Right lung (tissue), 5 donors: ENCODE results near the gene SH3TC1. TPM values are rescaled to one million over a fixed set of nuclear protein-coding genes. Genes with fewer than 3 reads are reported as not detected.
A peak's percentile ranks its signal among the peaks of the same experiment; 100 is the strongest.

Source experiments
- DNase-seq, 2 donors: peaks; one replicate each; pipeline ENCODE4 v3.0.0-alpha.2; 2013
- polyA plus RNA-seq, 5 donors: library from polyadenylated mRNA; unstranded; fragments of 120-200 nt; gene quantifications; one replicate each; pipeline versions ENCODE4 v1.2.1 to v1.2.3, GENCODE V29; 2013; ENCODE audit warnings: inconsistent platforms in 1 of 5, low replicate concordance in 1 of 5; ENCODE audit not compliant: insufficient read length in 5 of 5, insufficient read depth in 1 of 5

SH3TC1 gene
- polyA plus RNA-seq, 5 donors = 20.3 to 28.6 (median 25.3) TPM

DNA sequence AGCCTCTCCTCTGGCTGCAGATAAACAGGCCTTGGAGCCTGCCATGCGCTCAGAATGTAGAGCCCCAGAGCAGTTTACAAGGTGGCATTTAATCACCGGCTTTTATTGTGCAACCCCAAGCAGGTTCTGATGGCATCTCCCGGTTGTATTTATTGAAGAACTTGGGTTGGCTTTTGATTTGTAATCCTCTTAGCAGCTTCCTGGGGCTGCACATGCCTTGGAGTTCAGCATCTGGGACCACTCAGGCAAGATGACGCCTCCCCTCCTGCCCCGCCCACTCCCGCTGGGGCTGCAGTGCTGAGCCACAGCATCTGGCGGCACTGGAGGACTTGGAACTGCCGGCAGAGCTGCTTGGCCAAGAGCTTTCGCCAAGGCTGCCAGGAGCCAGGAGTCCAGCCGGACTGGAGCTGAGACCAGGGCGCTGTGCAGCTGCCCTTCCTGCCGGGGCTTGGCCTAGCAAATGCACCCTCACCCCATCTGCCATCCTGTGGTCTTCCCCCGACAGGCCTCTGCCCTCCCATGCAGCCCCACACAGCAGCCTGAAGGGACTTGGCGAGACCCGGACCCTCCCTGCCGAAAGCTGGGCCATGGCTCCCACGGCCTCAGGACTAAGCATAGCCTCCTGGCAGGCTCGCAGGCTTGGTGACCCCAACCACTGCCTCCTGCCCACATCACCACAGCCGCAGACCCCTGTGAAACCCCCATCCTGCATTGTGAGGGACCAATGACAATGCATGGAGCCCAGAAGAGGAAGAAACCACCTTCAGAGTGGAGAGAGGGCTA is 75.9 kb downstream of the SH3TC1 start:
- peak; percentile 91 to 95 for DNase-seq

GRCh38 chr4:8275548-8275910 is 76.4 kb downstream of the SH3TC1 start:
- no peak for DNase-seq

- DNase-seq = no peak
Measured at GRCh38 chr4:8276358-8277240, 77.5 kb downstream of the SH3TC1 start.

DNA sequence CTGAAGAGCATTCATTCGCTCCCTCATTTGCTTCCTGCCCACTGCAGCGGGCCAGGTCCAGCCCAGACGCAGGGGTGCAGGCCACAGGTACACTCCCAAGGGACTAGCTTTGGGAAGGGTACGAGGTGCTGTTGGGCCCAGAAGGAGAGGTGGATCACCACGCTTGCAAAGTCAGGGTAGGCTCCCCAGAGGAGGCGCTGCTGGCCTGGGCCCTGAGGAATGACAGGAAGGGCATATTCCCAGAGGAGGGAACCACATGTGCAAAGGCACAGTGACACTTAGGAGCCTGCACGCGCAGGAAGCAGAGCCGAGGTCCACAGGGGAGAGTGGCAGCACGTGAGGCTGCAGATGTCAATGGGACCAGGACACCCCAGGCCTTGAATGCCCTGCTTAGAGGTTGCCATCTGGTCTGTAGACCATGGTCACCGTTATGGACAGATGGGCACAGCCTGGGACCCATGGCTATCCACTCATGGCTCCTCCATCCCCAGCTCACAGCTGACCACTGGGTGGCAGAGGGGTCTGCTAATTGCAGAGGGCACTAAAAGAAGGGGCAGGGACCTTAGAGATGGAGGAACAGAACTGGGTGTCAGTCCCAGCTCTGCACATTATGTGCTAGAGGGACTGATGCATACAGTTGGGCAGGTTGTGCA is 78.4 kb downstream of the SH3TC1 start:
- no peak for DNase-seq

- no peak for DNase-seq
Measured at GRCh38 chr4:8278009-8278395, 78.9 kb downstream of the SH3TC1 start.

GRCh38 chr4:8278421-8279287 is 79.6 kb downstream of the SH3TC1 start:
- DNase-seq = peak in 1 of 2 donors; percentile 38

DNA sequence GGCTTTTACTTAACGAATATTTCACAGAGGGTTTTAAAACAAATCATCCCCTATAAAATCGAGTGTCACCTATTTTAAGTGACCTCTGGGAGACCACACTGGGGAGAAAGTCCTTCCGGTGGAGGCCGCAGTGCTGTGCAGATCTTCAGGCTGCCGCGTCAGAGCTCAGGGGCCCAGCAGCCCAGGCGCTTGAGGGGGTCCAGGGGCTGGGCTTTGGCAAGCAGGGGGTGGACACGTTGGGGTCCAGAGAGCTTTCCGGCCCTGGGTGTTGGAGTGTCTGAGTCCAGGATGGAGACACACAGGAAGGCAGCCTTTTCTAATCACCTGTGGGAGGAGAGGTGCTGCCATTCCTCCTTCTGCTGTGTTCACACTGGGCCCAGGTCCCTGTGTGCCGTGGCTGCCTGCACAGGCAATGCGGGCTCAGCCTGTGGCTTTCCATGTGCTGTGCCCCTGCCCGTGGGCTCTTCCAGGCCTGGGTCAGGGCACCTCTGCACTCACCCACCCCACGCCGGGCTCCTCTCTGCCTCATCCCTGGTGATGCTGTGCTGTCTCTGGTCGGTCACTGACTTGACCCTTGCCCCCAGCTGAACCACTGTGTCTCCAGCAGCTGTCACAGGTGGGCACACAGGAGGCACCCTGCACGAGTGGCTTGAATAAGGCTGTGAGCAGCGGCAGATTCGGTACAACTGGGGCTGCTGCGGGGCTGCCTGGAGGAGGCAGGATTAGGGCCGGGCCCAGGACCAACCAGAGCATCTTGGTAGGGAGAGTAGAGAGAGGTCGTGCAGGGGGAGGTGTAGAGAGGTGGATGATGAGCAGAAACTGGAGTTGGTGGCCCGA is 80.4 kb downstream of the SH3TC1 start:
- no peak for DNase-seq

DNA sequence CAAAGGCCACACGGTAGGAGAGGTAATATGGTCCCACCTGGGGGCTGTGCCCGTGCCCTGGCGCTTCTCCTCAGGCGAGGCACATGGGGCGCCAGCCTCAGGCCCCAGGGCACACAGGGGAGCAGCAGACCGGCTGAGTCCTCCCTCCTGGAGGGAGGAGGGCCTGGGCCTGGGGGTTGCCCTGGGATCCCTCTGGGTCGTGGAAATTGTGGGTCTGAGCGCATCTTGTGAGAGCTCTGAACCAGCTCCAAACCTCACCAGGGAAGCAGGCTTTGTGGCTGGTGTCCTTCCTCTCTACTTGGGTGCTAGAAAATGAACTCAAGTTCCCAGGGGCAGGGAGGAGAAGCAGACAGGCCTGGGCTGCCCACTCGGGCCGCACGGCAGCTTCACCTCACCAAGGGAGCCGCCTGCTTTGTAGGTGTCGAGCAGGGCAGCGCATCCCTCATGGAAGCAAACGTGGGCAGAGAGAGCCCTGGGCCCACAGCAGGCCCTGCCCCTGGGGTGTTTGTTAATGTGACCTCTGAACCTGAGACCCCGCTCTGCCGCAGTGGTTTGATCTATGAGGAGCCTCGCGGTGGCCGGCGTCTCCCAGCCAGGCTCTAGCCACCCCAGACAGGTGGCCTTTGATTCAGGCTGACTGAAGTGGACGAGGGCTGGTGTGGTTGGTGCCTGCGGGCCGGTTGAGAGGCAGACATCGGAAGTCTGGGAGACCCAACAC is 81.2 kb downstream of the SH3TC1 start:
- no peak for DNase-seq

- DNase-seq = no peak
Measured at GRCh38 chr4:8280876-8281440, 81.9 kb downstream of the SH3TC1 start.

GRCh38 chr4:8281519-8282133 is 82.5 kb downstream of the SH3TC1 start:
- DNase-seq = peak; percentile 67 to 68

DNA sequence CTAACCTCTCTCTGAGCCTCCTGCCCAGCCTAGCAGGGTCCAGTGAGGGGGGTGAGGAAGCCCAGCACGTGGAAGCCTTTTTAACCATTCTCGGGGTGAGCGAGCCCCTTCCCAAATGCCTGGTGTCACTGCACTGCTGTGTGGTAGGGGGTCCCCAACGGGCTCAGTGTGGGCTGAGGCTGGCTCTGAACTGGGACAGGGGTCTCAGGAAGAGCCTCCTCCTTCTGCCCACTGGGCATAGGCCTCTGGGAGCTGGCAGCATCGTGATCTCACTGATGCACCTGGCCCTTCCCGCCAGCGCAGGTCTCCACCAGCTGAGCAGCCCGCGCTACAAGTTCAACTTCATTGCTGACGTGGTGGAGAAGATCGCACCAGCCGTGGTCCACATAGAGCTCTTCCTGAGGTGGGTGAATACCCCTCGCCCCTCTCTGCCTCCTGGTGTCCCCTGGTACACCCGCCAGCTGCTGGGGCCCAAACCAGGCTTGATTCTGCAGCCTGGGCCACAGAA is 83.1 kb downstream of the SH3TC1 start:
- no peak for DNase-seq

GRCh38 chr4:8282742-8283141 is 83.7 kb downstream of the SH3TC1 start:
- DNase-seq = no peak

DNA sequence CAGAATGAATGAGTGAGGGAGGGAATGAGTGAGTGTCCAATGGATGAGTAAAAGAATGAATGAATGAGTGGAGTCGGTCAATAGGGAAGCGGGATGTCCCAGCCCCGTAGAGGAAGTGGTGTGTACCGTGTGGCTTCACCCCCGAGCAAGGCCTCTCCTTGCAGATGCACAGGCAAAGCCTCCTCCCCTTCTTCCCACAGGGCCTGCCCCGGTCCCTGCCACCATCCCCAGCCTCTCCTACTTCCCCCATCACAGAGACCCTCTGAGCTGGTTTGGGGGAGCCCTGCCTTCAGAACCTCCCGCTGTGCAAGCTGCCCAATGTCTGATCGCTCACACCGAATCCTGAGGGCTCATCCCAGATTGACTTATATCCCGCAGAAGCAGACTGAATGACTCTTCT is 84.1 kb downstream of the SH3TC1 start:
- no peak for DNase-seq

DNA sequence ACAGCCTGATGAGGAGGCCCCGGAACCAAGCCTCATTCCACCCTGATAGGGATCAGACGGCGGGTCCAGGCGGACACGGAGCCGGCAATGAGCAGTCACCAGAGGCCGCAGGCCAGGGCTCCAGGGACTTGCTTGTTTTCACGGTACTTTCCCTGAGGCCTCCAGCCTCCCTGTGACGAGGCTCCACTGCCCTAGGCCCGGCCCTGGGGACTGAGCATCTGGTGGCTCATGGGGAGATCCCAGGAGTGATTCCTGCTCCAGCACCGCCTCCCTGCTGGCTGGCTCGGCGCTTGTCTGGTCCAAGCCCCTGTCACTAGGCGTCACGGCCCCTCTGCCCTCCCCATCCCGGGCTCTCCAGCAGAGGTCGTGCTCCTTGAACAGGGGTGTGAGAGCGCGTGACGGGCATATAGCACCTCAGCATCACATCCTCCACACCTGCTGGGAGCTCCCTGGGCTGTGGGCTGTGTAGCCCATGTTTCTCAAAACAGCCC is 84.6 kb downstream of the SH3TC1 start:
- DNase-seq = no peak

- DNase-seq = no peak
Measured at GRCh38 chr4:8284391-8284790, 85.3 kb downstream of the SH3TC1 start.

- no peak for DNase-seq
Measured at GRCh38 chr4:8285143-8285975, 86.3 kb downstream of the SH3TC1 start.

DNA sequence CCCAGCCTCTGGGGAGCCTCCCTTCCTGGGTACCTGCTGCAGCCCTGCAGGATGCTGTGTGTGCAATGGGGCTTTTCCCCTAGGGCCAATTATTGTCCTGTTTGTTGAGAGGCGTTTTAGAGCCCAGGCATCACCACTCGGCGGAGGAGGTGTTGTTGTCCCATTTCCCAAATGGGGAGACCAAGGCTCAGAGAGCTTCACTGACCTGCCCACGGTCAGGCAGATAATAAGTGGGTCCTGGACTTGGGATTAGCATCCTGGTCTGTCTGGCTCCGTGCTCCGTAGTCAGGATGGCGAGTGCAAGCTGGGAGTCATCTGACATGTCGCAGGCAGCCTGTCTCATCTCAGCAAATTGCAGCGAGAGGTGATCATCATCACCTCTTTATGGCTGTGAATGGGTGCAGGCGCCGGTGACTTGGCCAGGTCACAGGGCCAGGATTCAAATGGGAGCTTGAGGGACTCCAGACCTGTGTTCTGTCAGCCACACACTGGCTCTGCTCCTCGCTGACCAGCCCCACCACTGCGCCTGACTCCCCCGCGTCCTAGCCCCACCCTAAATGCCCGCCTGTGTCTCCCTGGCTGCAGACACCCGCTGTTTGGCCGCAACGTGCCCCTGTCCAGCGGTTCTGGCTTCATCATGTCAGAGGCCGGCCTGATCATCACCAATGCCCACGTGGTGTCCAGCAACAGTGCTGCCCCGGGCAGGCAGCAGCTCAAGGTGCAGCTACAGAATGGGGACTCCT is 87.1 kb downstream of the SH3TC1 start:
- DNase-seq = no peak
